Erythroblast (primary cell): Measurements from ENCODE around the gene SIPA1L3.

ENCODE experiments used
- DNase-seq, 2 experiments: peaks; one replicate each; lab custom pipeline; 2025; lab: John Stamatoyannopoulos, UW
- GATA1 ChIP-seq: IDR thresholded peaks from 2 replicates; pipeline ENCODE4 v1.6.1; 2011; ENCODE audit warnings: low read depth, mild to moderate bottlenecking, control low read depth, low read length, moderate library complexity
- POLR2A ChIP-seq: IDR thresholded peaks from 2 replicates; pipeline ENCODE4 v1.6.1; 2011; ENCODE audit warnings: mild to moderate bottlenecking, low read length

SIPA1L3 gene

DNA sequence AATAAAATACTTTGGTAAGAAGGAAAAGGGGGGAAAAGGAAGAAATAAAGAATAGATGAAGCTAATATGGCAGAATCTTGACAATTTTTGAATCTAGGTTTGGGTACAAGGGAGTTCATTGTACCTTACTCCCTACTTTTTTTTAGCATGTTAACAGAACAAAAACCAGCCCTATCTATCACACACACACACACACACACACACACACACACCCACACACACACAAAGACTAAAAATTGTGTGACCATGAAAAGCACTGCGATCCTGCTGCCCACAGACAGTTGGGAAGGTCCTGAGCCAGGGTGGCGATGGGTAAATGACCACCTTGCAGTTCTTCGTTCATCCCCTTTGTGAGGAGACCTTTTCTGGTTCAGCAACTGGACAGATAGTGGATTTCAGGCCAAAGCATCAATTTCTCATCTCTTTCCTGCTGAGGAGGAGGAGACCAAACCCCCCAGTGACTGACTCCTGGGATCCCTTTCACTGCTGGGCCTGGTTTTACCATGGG lies 91.8 kb downstream of the SIPA1L3 start:
- no peak for DNase-seq
- TF ChIP-seq POLR2A (no peak), GATA1 (no peak)

DNA sequence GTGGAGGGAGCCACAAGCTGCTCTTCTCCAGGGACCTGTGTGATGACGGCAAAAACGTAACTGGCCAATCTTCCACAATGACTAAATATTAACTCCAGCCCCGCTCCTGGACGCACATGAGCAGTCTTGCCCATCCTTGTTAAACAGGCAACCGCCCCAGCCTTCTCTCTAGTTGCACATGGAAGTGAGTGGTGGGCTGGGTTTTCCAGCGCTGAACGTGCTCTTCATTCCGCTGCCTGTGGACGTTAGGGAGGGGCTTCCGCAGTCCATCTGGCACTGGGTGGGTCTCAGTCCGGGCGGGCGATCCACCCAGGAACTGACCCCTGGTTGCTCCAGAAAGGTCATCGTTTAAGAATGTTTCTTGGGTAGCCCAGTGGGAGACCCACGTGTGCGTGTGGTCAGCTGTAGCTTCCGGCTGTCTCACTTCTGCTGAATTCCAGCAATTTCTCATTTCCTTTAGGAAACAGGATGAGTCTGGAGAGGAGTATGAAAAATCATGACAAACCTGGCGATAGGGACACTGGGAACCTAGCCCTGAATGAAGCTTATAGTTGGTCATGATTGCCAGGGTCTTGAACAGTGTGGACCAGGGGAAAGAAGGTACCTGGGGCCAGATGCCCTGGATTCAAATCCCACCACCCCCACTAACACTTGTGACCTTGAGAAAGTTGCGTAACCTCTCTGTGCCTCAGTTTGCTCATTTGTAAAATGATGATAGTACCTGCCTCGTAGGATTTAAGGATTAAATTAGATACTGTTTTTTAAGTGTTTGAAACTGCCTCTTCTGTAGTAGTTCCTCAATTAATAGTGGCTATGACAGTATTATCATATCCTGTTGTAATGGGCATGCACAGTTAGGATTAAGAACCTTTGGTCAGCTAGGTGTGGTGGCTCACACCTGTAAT lies 92.6 kb downstream of the SIPA1L3 start:
- no peak for TF ChIP-seq GATA1
- no peak for TF ChIP-seq POLR2A
- no peak for DNase-seq

DNA sequence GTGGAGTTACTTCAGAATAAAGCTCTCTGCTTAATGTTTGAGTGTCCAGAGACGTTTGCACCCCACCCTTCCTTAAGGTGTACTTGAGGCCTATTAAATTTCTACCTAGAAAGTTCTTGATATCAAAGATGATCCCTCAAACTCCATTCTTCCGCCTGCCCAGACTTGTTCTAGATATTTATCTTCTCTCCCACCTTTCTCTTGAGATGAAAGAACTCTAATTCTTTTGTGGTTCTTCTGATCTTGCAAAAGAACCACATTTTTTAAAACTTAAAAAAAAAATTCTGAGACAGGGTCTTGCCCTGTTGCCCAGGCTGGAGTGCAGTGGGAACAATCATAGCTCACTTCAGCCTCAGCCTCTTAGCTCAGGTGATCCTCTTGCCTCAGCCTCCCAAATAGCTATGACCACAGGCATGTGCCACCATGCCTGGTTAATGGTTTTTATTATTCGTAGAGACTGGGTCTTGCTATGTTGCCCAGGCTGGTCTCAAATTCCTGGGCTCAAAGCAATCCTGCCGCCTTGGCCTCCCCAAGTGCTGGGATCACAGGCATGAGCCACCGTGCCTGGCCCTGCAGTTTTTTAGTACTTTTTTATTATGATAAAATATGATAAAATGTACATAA lies 94.3 kb downstream of the SIPA1L3 start:
- DNase-seq, result no peak
- TF ChIP-seq GATA1, result no peak
- no peak for TF ChIP-seq POLR2A

DNA sequence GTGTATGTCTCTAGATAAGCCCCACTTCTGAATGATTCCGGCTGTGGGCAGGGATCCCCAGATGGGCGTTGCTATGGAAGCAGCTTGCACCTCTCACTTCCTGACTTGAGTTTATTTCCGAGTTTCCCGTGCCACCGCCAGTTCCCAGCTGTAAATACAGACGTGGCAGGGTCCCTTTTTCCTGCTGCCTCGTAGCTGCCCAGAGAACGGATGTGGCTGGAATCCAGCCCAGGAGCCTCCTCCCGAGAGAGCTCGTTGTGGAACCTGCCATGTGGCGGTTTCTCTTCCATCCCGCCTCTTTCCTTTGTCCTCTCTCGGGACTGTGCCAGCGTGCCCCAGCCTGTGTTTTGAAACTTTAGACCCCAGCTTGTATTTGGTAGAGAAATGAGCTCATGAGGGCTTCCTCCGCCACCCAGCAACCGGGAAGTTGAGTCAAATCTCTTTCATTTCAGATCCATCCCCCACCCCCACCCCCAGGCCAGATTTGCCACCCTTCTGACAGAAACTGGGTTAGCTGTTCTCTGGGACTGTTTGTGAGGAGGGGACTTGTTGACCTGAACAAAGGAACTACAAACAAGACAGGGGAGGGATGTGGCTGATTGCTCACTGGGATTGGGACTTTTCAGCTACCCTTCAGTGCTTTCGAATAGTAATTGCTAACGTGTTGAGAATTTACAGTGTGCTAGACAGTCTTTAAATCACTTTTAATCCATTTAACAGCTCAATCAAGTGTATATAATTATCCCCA lies 96.6 kb downstream of the SIPA1L3 start:
- TF ChIP-seq POLR2A (no peak), GATA1 (no peak)
- no peak for DNase-seq

DNA sequence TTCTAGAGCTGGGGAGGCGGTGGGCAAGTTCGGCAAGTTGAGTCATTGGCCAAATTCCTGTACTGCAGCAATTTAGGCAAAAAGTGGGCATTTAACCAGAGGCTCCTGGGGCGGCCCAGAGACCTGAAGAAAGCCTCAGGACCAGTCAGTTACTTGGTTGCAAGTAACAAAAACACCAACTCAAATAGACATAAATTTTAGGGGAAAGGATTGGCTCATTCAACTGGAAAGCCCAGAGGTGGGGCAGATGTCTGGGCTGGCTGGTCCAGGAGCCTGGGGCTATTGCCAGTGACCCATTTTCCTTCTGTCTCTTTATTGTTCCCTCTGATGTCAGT lies 97.1 kb downstream of the SIPA1L3 start:
- no peak for DNase-seq
- TF ChIP-seq POLR2A, result no peak
- TF ChIP-seq GATA1, result no peak

DNA sequence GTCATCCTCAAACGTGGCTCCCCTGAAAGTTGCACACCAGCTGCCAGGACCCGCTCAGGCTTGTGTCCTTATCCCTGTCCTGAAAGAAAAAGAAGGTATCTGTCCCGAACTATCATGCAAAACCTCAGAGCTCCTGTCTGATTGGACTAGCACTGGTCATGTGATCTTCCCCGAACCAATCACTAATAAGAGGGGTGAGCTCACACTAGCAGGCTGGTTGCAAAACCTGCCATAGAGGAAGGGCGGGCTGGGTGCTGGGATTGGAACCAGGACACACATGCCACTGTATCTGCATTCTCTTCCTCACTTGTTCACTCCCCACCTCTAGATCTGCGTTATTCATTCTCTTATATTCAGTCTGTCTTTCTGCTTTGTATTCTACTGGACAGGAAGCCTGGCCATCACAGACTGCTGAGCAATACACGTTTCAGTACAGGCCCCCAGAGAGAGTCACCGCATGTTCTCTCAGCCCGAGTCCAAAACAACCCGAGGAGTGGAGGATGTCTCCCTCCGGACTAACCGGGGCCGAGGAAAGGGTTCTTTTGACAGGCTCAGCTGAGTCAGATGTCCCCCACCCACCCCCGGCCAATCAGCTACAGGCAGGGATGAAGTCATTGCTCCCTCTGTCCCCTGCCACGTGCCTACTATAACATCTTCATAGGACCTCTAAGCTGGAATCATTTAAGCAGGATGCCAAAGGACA lies 97.7 kb downstream of the SIPA1L3 start:
- no peak for TF ChIP-seq GATA1
- TF ChIP-seq POLR2A, result no peak
- peak; percentile 31 to 38 for DNase-seq

DNA sequence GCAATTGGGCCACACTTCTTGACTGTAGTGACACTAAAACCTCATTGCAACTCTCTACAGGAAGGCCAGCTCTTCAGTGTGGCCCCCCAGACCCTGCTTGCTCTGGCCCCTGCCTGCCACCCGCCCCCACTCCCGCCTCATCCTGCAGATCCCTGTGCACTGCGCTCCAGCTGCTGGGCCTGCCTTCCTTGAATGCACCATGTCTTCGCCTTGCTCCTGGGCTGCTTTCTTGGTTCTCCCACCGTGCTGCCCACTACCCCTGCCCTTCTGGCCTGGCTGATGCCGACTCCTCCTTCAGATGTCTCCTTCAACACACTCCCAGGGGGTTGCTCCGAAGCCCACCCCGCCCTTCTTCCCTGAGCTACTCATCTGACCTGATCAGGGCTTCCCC lies 98.2 kb downstream of the SIPA1L3 start:
- TF ChIP-seq POLR2A (no peak), GATA1 (no peak)
- no peak for DNase-seq

DNA sequence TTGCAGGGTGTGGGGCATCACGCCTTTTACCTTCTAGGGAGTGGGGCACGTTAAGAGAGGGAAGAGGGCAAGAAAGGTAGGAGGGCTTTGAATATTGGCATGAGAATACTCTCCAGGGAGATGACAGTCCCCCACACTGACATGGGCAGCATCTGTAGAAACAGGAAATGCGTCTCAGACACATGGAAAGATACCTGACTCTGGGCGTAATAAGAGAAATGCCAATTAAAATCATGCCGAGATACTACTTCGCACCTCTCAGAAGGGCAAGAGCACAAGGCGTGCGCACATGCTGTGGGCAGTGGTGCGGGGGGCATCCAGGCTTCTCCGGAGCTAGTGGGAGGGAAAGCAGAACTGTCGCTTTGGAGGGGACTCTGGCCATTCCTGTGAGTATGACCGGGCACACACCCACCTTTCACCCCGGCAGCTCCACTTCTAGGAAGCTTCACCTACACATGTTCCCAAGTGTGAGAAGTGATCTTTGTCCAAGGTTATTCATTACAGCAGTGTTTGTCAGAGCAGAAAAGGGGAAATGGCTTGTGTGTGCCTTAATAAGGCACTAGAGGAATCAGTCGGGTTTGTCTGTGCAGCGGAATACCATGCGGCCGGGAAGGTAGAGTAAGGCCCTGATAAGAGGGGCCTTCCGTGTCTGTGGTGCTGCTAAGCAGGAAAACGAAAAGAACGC lies 99.5 kb downstream of the SIPA1L3 start:
- DNase-seq, result no peak
- TF ChIP-seq GATA1 (no peak), POLR2A (no peak)

DNA sequence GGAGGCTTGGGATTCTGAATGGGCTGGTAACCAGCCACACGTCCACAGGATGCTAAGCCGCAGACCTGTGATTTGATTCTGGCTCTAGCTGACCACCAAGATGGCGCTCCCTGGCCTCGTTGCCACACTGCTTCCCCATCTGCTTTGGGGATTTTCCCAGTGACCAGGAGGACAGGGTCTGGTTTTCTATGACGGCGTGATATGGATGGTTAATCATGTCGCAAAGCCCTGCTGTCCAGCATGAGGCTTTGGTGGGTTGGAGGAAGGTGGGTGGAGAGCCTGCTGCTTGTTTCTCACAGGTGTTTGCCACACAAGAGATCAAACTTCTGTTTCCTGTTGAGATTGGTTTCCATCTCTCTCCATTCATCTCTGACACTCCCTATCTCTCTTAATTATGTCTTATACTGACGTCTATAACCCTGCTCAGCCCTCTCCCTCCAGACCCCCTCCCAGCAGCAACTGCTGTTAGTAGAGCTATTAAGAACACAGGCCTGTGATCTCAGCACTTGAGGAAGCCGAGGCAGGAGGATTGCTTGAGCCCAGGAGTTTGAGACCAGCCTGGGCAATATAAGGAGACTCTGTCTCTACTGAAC lies 102.7 kb downstream of the SIPA1L3 start:
- DNase-seq, result no peak
- TF ChIP-seq POLR2A (no peak), GATA1 (no peak)

DNA sequence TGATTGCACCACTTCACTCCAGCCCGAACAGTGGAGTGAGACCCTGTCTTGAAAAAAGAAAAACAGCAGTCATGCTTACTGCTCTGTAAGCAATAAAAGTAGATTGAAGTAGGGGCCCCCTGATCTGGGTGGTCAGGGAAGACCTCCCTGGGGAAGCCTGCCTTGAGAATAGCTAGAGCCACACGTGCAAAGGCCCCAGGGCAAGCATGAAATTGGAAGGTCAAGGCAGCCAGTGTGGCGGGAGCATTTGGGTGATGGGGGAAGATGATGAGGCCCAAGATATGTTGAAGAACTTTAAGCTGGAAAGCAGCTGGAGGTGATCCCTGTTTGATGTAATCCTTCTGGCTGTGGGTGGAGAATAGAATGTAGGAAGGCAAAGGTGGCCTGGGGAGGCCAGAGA lies 104.4 kb downstream of the SIPA1L3 start:
- no peak for DNase-seq
- TF ChIP-seq POLR2A (no peak), GATA1 (no peak)

DNA sequence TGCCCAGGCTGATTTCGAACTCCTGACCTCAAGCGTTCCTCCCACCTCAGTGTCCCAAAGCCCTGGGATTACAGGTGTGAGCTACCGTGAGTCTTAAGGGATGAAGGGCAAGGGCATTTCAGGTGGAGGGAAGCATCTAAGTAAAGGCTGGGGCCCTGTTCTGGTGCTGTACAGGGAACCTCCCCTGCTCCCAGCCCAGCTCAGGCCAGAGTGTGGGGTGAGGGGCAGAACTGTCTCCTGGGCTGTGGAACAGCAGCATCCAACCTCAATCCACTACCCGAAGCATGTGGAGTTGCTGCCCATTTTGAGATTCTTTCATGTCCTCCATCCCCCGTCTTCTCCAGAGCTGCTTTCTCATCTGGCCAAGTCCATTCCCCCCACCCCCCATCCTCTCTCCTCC lies 105.3 kb downstream of the SIPA1L3 start:
- TF ChIP-seq POLR2A, result no peak
- no peak for TF ChIP-seq GATA1
- DNase-seq, result no peak

DNA sequence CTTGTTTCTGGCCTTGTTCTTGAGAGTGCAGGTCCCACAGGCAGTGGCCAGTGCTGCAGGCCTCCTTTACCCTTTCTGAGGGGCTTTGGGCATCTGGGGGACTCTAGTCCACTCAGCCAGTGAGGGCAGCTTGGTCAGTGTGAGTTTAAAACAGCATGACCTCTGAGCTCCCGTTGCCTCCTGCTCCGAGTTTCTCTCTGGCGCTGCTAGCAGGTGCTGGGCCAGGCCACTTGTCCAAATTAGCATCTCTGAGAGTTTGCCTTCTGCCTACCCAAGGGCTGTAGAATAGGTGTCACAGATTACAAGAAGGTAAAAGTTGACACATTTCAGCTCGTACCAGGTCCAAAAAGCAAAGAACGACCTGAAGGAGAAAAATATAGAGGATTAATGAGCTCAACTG lies 105.9 kb downstream of the SIPA1L3 start:
- no peak for DNase-seq
- TF ChIP-seq GATA1 (no peak), POLR2A (no peak)
